Psoas muscle (tissue), 8 donors: Measurements from ENCODE around the gene DIDO1. TPM values are rescaled to one million over a fixed set of nuclear protein-coding genes. Genes with fewer than 3 reads are reported as not detected.

Experiments used
- ATAC-seq, 4 donors: fragments of 200-7000 bp; cut with Tn5 transposase; one replicate each; pipeline ENCODE4 v1.9.1; 2020; ENCODE audit warnings: moderate library complexity in 3 of 4, mild to moderate bottlenecking in 2 of 4
- DNase-seq, 2 donors: peaks; one replicate each; pipeline ENCODE4 v3.0.0-alpha.2; 2020
- H3K27ac ChIP-seq: fragments of 200-600 bp; one replicate; pipeline ENCODE4 v1.8.0; 2022
- H3K27me3 ChIP-seq, 3 donors: fragments of 200-600 bp in 1 of 3; one replicate each; pipeline versions ENCODE4 v1.6.1 to v1.8.0; 2013 to 2022; ENCODE audit warnings: low read length in 2 of 3, mild to moderate bottlenecking in 2 of 3, moderate library complexity in 1 of 3; ENCODE audit not compliant: insufficient read depth in 3 of 3
- H3K36me3 ChIP-seq, 2 donors: fragments of 200-600 bp in 1 of 2; one replicate each; pipeline versions ENCODE4 v1.6.1 to v1.8.0; 2013 to 2022; ENCODE audit warnings: low read depth in 1 of 2, mild to moderate bottlenecking in 1 of 2, moderate library complexity in 1 of 2; ENCODE audit not compliant: insufficient read depth in 1 of 2
- H3K4me1 ChIP-seq: fragments of 200-600 bp; one replicate; pipeline ENCODE4 v1.8.0; 2022
- H3K4me3 ChIP-seq: fragments of 200-600 bp; one replicate; pipeline ENCODE4 v1.8.0; 2022; ENCODE audit warnings: mild to moderate bottlenecking
- H3K9me3 ChIP-seq: fragments of 200-600 bp; one replicate; pipeline ENCODE4 v1.8.0; 2022
- CTCF ChIP-seq: fragments of 200-600 bp; IDR thresholded peaks from one replicate; pipeline ENCODE4 v1.8.0; 2022; ENCODE audit warnings: antibody characterized with exemption
- WGBS, 3 donors: extraction: QIAGEN DNeasy Blood & Tissue Kit; methylation state at CpG; one replicate each; pipeline versions ENCODE4 v1.1.6 to v1.1.7; 2013; 5-methylcytosine and 5-hydroxymethylcytosine counted together
- intact Hi-C, 2 donors: fragments of 100-400 bp; cut with DNase I; formaldehyde crosslinking; loops; one replicate each; pipeline versions ENCODE4 v1.11.0 to v1.14.2; 2022
- polyA plus RNA-seq, 3 donors: library from polyadenylated mRNA; stranded (reverse); fragments of 200-250 nt; gene quantifications; one replicate each; pipeline ENCODE4 v1.2.3, GENCODE V29; 2013
- total RNA-seq, 4 donors: library from RNA; stranded (reverse); fragmentation: NEBNext Ultra II Directional in 2 of 4; extraction: Animal tissue kit (Norgen Biotek cat#: 25700) in 2 of 4; gene quantifications; one replicate each; pipeline versions ENCODE4 v1.2.1 to v1.2.4, GENCODE V29; 2021 to 2023
- donor health status: healthy with polysubstance abuse.
- donor health status: DM: no; HTN: no; CAD: no; lungs with moderate emphysema.
- donor health status: Bipolar disorder and iron deficiency.
- donor health status: healthy.
- donor health status: DM: yes; HTN: yes; CAD: no.
- donor health status: DM: no; HTN: no; CAD: no.
- donor health status: DM: no; HTN: no; CAD: no.
- donor health status: DM: yes; HTN: yes; CAD: no.

Gene DIDO1
- total and polyA plus RNA-seq, 7 donors, result 10.0 to 32.4 (median 23.9) TPM

- intact Hi-C loops, result no loop called here
These were observed 40.2 kb upstream of the DIDO1 start for GRCh38 chr20:62966212-62967148.

GRCh38 chr20:62965363-62965771 is 39.1 kb upstream of the DIDO1 start:
- no peak overlapping the region for H3K4me3 ChIP-seq
- intact Hi-C loops, result no loop called here
- no peak for TF ChIP-seq CTCF
- no peaks in the 10 kb centered on the region for H3K9me3 ChIP-seq
- no peaks in the 10 kb centered on the region for H3K36me3 ChIP-seq
- no peak overlapping the region for H3K27ac ChIP-seq
- no peaks in the 10 kb centered on the region for H3K4me1 ChIP-seq
- DNase-seq (no peak), ATAC-seq (no peak)
- peaks cover 0 to 24% (median 4%) of the 10 kb centered on the region in 3 donors for H3K27me3 ChIP-seq
- 71 to 82% (median 79%) methylated on average over 16 to 19 of the region's 19 CpGs for WGBS, 3 donors

More at GRCh38 chr20:62966212-62967148, 40.2 kb upstream of the DIDO1 start:
- Histone ChIP-seq H3K36me3 (no peaks in the 10 kb centered on the region), H3K9me3 (no peaks in the 10 kb centered on the region), H3K27ac (no peak overlapping the region), H3K4me1 (no peaks in the 10 kb centered on the region), H3K4me3 (no peak overlapping the region), H3K27me3 (peaks cover 0 to 34% (median 5%) of the 10 kb centered on the region in 3 donors)
- ATAC-seq (no peak), DNase-seq (no peak)
- 92 to 95% (median 92%) methylated on average over 21 to 26 of the region's 27 CpGs for WGBS, 3 donors
- no peak for TF ChIP-seq CTCF

GRCh38 chr20:62964700-62965099 is 38.4 kb upstream of the DIDO1 start:
- H3K4me3 ChIP-seq, result no peak overlapping the region

GRCh38 chr20:62963614-62964397 is 37.5 kb upstream of the DIDO1 start:
- TF ChIP-seq CTCF, result no peak
- no peak for DNase-seq
- peaks cover 0 to 9% (median 2%) of the 10 kb centered on the region in 3 donors for H3K27me3 ChIP-seq
- no peak overlapping the region for H3K4me3 ChIP-seq
- no peaks in the 10 kb centered on the region for H3K4me1 ChIP-seq
- intact Hi-C loops, result no loop called here
- ATAC-seq, result no peak
- no peaks in the 10 kb centered on the region for H3K9me3 ChIP-seq
- WGBS, 3 donors, result 84 to 91% (median 85%) methylated on average over 30 to 32 of the region's 32 CpGs
- no peaks in the 10 kb centered on the region for H3K36me3 ChIP-seq
- no peak overlapping the region for H3K27ac ChIP-seq

More at GRCh38 chr20:62964700-62965099, 38.4 kb upstream of the DIDO1 start:
- no peak for ATAC-seq
- H3K4me1 ChIP-seq, result no peaks in the 10 kb centered on the region
- 74 to 85% (median 80%) methylated on average over 20 of the region's 20 CpGs for WGBS, 3 donors
- no peak overlapping the region for H3K27ac ChIP-seq
- no peaks in the 10 kb centered on the region for H3K36me3 ChIP-seq
- intact Hi-C loops, result no loop called here
- no peaks in the 10 kb centered on the region for H3K9me3 ChIP-seq
- peaks cover 0 to 17% (median 4%) of the 10 kb centered on the region in 3 donors for H3K27me3 ChIP-seq
- DNase-seq, result no peak
- no peak for TF ChIP-seq CTCF
